HepG2 (cell line): ENCODE data around the gene SIRPB2. TPM values are rescaled to one million over a fixed set of nuclear protein-coding genes. Genes with fewer than 3 reads are reported as not detected.

ENCODE experiments used
- CBX5 ChIP-seq: sonication (generic); formaldehyde crosslinking; IDR thresholded peaks from 2 replicates; pipeline ENCODE4 v1.4.0; 2020; ENCODE audit warnings: missing genetic modification reagents, borderline replicate concordance
- CEBPG ChIP-seq: IDR thresholded peaks from 2 replicates; pipeline ENCODE4 v1.6.1; 2016
- CTCF ChIP-seq: sonication (generic); formaldehyde crosslinking; IDR thresholded peaks from 2 replicates; pipeline ENCODE4 v1.5.0; 2020; ENCODE audit warnings: mild to moderate bottlenecking, missing genetic modification reagents, moderate library complexity
- ELF1 ChIP-seq: sonication (generic); formaldehyde crosslinking; IDR thresholded peaks from 2 replicates; pipeline ENCODE4 v1.4.0; 2020; ENCODE audit warnings: missing genetic modification reagents
- ELF3 ChIP-seq: IDR thresholded peaks from 2 replicates; pipeline ENCODE4 v1.6.1; 2016; ENCODE audit warnings: missing genetic modification reagents, missing compliant biosample characterization
- FOSL1 ChIP-seq: sonication (generic); formaldehyde crosslinking; IDR thresholded peaks from 2 replicates; pipeline ENCODE4 v1.9.0; 2021; ENCODE audit warnings: missing genetic modification reagents, borderline replicate concordance
- KMT2B ChIP-seq: IDR thresholded peaks from 2 replicates; pipeline ENCODE4 v1.6.1; 2016; ENCODE audit warnings: missing genetic modification reagents, missing compliant biosample characterization
- NFE2L2 ChIP-seq: fragments of 150-350 bp; IDR thresholded peaks from 2 replicates; pipeline ENCODE4 v1.6.1; 2014; ENCODE audit warnings: low read length
- PAWR ChIP-seq: sonication (generic); formaldehyde crosslinking; IDR thresholded peaks from 2 replicates; pipeline ENCODE4 v1.4.0; 2020; ENCODE audit warnings: missing genetic modification reagents, mild to moderate bottlenecking, borderline replicate concordance
- RAD21 ChIP-seq: fragments of 450-650 bp; formaldehyde crosslinking; IDR thresholded peaks from 2 replicates; pipeline ENCODE4 v1.5.0; 2020; ENCODE audit warnings: mild to moderate bottlenecking
- SP1 ChIP-seq, 2 experiments: fragments of 450-650 bp in 1 of 2; sonication (generic) in 1 of 2; formaldehyde crosslinking in 1 of 2; IDR thresholded peaks; 2 replicates each; pipeline versions ENCODE4 v1.4.0 to v1.6.1; 2016 to 2020; ENCODE audit warnings: missing genetic modification reagents in 1 of 2
- THAP11 ChIP-seq: IDR thresholded peaks from 2 replicates; pipeline ENCODE4 v1.6.1; 2016; ENCODE audit warnings: missing biosample characterization, missing genetic modification reagents
- ZBTB37 ChIP-seq: sonication (generic); formaldehyde crosslinking; IDR thresholded peaks from 2 replicates; pipeline ENCODE4 v1.4.0; 2020; ENCODE audit warnings: mild to moderate bottlenecking, missing genetic modification reagents
- ZNF343 ChIP-seq: sonication (generic); formaldehyde crosslinking; IDR thresholded peaks from 2 replicates; pipeline ENCODE4 v1.4.0; 2020; ENCODE audit warnings: mild to moderate bottlenecking, missing genetic modification reagents
- ZNF574 ChIP-seq: sonication (generic); formaldehyde crosslinking; IDR thresholded peaks from 2 replicates; pipeline ENCODE4 v1.4.0; 2020; ENCODE audit warnings: missing genetic modification reagents
- ZNF580 ChIP-seq: IDR thresholded peaks from 2 replicates; pipeline ENCODE4 v1.6.1; 2016; ENCODE audit warnings: low read depth, borderline replicate concordance
- ZNF7 ChIP-seq: IDR thresholded peaks from 2 replicates; pipeline ENCODE4 v1.6.1; 2016; ENCODE audit warnings: missing biosample characterization, missing genetic modification reagents
- polyA plus RNA-seq, 8 experiments: library from polyadenylated mRNA; depleted of rRNA in 3 of 8; stranded (reverse) in 7 of 8; unstranded in 1 of 8; fragments of >200 nt; fragmentation: Illumina TruSeq in 4 of 8; extraction: Trizol in 4 of 8; gene quantifications; 2 replicates each; pipeline versions ENCODE4 v1.2.1 to v1.2.3, GENCODE V29; 2011 to 2016; ENCODE audit warnings: low read depth in 4 of 8, missing spikeins in 1 of 8, mixed read lengths in 1 of 8; ENCODE audit not compliant: insufficient read depth in 1 of 8
- total RNA-seq, 5 experiments: library from RNA; depleted of rRNA; stranded (reverse); fragments of >200 nt; fragmentation: Illumina TruSeq; extraction: Trizol; gene quantifications; 2 replicates each; pipeline ENCODE4 v1.2.3, GENCODE V29; 2016; ENCODE audit warnings: low read depth in 1 of 5
- TF ChIP-seq, protein P1 (sequence below): IDR thresholded peaks from 2 replicates; pipeline ENCODE4 v1.6.1; 2016; ENCODE audit warnings: mild to moderate bottlenecking
- TF ChIP-seq, protein P2 (sequence below): sonication (generic); formaldehyde crosslinking; IDR thresholded peaks from 2 replicates; pipeline ENCODE4 v1.4.0; 2020; ENCODE audit warnings: missing genetic modification reagents, borderline replicate concordance

The SIRPB2 gene
- total and polyA plus RNA-seq, 2 of the 13 experiments (the other 11 are each of a cell fraction or from before 2014, with no cell fraction given) = not detected

DNA sequence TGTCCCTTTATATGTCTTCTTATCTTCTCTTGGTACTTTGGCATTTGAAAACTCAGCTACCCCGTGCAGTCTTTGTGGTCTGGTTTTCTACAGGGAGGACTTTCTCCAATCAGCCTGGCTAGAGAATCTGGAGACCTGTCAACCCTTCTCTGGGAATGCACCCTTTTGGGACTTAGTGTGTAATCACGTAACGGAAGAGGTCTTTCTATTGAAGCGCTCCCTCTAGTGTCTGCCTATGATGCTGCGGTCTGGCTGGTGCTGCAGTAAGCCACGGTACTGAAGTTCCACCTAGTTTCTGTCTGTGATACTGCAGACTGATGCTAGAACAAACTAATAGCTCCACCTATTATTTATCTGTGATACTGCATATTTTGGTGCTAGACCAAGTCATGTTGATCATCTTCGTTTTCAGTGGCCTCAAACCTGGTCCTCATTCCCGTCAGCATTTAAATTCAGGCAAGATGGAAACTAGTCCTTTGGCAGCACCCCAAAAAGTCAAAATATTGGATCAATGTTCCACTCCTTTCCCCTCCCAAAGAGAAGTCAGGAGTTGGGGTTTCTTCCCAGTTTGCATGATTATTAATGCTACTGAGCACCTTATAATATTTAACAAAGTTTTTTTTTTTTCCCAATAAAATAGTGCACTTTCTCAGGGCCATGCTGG, 12.5 kb upstream of the SIRPB2 start (continued):
- TF ChIP-seq KMT2B (0 out of 2 replicates have a peak, but pooled peaks have one; percentile 29), ZNF7 (CRISPR knock-in tag) (peak; percentile 47; the same call in 1 of the 2 replicates), ELF1 (CRISPR knock-in tag) (peak; percentile 57; the same call in 1 of the 2 replicates), NFE2L2 (0 out of 2 replicates have a peak, but pooled peaks have one; percentile 1), CEBPG (peak; percentile 47; the same call in 1 of the 2 replicates), ZNF574 (peak; percentile 43; the same call in 1 of the 2 replicates), ZBTB37 (CRISPR knock-in tag) (no peak), ZNF343 (CRISPR knock-in tag) (no peak), CBX5 (CRISPR knock-in tag) (peak; percentile 86; the same call in 1 of the 2 replicates), ZNF580 (CRISPR knock-in tag) (peak; percentile 56; the same call in 1 of the 2 replicates), FOSL1 (CRISPR knock-in tag) (no peak), CTCF (peak; percentile 97), RAD21 (CRISPR knock-in tag) (peak; percentile 95), THAP11 (CRISPR knock-in tag) (peak; percentile 70), ELF3 (peak; percentile 80), SP1 (IDR thresholded peaks at IDR 0.05) (no peak), SP1 (CRISPR knock-in tag; IDR thresholded peaks at IDR 0.05) (peak; percentile 42; the same call in 1 of the 2 replicates), PAWR (no peak)
- TF ChIP-seq, protein P1, sequence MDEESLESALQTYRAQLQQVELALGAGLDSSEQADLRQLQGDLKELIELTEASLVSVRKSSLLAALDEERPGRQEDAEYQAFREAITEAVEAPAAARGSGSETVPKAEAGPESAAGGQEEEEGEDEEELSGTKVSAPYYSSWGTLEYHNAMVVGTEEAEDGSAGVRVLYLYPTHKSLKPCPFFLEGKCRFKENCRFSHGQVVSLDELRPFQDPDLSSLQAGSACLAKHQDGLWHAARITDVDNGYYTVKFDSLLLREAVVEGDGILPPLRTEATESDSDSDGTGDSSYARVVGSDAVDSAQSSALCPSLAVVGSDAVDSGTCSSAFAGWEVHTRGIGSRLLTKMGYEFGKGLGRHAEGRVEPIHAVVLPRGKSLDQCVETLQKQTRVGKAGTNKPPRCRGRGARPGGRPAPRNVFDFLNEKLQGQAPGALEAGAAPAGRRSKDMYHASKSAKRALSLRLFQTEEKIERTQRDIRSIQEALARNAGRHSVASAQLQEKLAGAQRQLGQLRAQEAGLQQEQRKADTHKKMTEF = 0 out of 2 replicates have a peak, but pooled peaks have one; percentile 36
- TF ChIP-seq, protein P2, sequence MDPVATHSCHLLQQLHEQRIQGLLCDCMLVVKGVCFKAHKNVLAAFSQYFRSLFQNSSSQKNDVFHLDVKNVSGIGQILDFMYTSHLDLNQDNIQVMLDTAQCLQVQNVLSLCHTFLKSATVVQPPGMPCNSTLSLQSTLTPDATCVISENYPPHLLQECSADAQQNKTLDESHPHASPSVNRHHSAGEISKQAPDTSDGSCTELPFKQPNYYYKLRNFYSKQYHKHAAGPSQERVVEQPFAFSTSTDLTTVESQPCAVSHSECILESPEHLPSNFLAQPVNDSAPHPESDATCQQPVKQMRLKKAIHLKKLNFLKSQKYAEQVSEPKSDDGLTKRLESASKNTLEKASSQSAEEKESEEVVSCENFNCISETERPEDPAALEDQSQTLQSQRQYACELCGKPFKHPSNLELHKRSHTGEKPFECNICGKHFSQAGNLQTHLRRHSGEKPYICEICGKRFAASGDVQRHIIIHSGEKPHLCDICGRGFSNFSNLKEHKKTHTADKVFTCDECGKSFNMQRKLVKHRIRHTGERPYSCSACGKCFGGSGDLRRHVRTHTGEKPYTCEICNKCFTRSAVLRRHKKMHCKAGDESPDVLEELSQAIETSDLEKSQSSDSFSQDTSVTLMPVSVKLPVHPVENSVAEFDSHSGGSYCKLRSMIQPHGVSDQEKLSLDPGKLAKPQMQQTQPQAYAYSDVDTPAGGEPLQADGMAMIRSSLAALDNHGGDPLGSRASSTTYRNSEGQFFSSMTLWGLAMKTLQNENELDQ (CRISPR knock-in tag) = peak; percentile 65; the same call in 1 of the 2 replicates
